ENCODE results near the gene ATG14.
"Not testable (repeated sequence)": the region's sequence is repeated elsewhere in the genome, so short reads cannot be mapped to it uniquely, and the experiment has no call there.

The ATG14 gene

GRCh38 chr14:55433880-55434804 lies 22.5 kb upstream of the ATG14 start:
- DNase-seq: no peak

- DNase-seq: no peak
Measured at GRCh38 chr14:55432628-55433027, 21.0 kb upstream of the ATG14 start.

DNA sequence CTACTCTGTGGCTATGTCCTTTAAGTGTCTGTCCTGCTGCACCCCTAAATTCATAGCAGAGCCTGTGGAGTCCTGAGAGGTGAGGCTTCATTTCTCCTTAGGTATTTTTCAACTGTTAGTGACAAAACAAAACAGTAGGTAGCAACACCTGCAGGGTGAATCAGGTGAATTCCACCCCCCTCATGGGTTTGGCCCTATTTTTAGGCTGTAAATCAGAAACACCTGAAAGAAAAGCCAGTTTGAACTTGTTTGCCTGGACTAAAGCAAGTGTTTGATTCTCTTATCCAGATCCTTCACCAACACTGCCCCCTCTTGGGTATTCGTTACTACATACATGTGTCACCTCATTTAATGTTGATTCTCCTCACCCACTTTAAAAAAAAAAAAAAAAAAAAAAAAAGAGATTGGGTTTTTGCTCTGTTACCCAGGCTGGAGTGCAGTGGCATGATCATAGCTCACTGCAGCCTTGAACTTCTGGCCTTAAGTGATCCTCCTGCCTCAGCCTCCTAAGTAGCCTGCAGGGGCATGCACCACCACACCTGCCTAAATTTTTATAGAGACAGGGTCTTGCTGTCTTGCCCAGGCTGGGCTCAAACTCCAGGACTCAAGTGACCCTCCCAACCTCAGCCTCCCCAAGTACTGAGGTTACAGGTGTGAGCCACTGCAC lies 18.5 kb upstream of the ATG14 start:
- peak; percentile 89 for DNase-seq

- DNase-seq: no peak
Measured at GRCh38 chr14:55427439-55427838, 15.8 kb upstream of the ATG14 start.

- DNase-seq: no peak
Measured at GRCh38 chr14:55426891-55427290, 15.3 kb upstream of the ATG14 start.

GRCh38 chr14:55425091-55425490 lies 13.5 kb upstream of the ATG14 start:
- DNase-seq: no peak

DNA sequence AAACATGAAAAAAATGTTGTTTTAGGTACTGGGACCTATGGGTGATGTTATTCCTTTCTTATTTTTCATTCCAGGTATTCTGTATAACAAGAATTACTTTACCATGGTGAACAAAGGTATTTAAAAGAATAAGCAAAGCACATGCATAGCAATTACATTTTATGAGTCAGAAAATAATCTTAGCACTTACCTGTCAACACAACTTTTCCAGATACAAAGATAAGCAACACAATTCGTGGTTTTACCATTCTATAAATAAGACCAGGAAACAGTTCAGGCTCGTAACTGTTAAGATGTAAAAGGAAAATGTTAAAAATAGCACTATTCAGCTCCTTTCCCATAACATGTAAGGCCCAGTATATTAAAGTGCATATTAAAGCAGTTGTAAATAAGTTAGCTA lies 12.3 kb upstream of the ATG14 start:
- DNase-seq: no peak

- not testable (repeated sequence) for DNase-seq
Measured at GRCh38 chr14:55422338-55422737, 10.7 kb upstream of the ATG14 start.

DNA sequence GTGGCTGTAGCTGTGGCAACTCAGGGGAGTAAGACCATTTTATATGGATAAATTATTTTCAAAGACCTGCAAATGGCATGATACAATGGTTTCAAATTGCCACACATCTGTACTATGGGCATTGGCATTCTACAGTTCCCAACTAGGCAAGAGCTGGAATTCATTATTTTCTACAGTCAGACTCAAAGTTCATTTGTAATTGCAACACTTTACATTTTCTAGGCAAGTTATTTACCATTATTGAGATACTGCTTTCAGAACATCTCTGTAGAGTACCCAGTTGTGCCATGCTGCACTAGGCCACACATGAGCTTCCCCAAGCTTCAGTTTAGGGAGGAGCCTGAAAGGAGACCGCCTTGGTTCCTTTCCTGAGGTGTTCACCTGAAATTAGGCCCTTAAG lies 8.0 kb upstream of the ATG14 start:
- DNase-seq: no peak

GRCh38 chr14:55418411-55418810 lies 6.8 kb upstream of the ATG14 start:
- no peak for DNase-seq

DNA sequence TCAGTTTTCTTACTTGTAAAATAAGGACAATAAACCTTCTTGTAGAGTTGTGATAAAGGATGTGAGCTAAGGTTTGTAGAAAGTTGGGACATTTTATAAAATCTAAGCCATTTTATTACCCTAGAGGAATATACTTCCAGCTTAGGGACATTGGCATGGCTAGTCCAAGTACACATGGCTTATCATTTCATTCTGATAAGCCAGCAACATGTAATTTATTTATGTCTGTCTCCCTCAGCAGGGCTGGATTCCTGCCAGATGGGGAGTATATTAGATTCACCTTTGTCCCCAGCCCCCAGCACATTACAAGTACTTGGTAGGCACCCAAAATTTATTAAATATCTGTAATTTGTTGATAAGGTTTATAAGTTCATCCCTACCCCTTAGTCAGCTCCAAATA lies 6.3 kb upstream of the ATG14 start:
- no peak for DNase-seq

- peak; percentile 10 for DNase-seq
Measured at GRCh38 chr14:55416866-55417265, 5.2 kb upstream of the ATG14 start.

GRCh38 chr14:55414551-55414950 lies 2.9 kb upstream of the ATG14 start:
- DNase-seq: no peak

- no peak for DNase-seq
Measured at GRCh38 chr14:55412676-55413075, 1.0 kb upstream of the ATG14 start.

DNA sequence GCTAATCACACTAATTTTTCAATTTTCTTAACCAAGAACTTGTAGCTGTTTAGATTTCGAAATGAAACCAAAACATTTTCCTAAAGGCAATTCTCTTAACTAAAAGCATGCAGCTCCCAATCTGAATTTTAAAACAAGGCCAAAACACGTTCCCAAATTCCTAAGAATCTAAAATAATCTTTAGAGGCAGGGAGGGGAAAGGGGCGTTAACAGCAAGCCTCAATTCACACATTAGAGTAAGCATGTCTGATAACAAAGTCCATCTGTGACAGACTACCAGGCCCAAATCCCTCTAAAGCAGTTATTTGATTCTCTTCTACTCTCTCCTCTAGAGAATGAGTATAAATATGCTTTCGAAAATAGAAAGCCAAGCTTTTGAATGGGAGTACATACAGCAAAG lies 754 bp downstream of the ATG14 start:
- DNase-seq: no peak

DNA sequence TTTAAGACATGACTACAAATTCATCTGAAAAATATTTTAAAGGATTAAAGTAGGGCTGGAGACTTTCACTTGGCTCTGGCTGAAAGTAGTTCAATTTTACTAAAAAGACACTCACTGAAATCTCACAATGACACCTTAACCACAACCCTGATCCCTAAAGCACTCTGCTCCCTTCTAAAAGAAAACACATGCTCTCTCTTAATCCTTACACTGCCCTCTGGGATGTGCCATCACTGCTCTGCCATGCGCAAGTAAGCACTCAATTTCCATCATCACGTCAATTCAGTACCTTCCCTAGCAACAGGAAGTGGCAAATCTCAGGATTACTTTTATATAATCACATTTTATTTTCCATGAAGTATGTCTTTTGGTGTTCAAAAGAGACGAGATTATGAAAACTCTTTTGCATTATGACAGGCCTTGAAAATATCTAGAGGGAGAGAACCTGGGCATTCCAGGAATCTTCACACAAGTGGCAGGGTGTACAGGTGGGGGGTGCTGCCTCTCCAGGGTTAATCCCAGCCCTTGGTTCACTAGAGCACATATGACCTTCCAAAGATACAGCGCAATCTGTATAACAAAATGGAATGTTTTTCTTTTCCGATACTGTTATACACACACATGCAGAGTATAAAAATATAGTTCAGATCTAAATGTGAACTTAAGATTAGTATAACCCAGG lies 7.3 kb downstream of the ATG14 start:
- no peak for DNase-seq

DNA sequence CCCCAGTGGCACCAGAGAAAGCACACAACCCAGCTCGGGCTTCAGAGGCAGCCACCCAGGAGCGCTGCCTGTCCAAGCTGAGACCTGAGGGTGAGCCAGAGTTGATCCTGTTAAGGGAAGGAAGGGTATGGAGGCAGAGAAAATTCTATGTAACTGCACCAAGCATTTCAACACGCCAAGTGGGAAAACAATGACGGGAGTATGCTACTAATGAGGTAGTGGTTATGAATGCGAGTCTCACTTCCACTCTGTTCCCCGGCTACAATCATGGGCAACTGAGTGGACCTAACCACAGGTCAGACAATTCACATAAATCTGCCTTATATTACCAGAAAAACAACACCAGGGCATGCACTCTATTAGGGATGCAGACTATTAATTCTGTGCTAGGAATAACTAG lies 9.9 kb downstream of the ATG14 start:
- DNase-seq: no peak

DNA sequence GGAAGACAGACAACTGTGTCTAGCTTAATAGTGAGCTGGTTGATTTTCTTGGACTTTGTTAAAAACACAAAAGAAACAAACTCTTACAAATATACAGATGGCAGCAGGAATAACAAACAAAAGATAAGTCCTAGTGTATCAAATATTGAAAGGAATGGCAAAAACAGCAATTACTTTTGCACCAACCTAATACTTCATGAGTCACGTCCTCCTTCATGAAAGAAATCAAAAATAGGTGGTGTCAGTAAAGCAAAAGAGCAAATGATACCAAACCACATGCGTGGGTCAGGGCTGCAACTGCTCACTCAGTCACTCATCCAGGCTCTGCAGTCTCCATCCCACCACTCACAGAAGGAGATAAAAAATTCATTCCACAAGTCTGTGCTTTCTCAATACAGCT lies 11.8 kb downstream of the ATG14 start:
- no peak for DNase-seq

DNA sequence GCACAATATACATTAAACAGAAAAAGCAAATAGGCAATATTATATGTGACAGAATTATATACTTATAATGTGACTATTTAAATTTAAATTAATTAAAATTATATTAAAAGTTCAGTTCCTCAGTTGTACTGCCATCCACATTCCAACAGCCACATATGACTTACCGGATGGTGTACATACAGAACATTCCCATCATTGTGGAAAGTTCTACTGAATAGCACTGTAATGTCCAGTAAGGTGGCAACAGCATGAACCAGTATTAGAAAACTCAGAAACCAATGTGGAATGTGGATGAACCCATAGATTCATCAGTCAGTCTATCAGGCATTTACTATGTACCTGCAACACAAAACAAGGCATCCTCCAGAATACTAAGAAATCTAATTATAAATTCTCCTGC lies 12.4 kb downstream of the ATG14 start:
- DNase-seq: no peak

DNA sequence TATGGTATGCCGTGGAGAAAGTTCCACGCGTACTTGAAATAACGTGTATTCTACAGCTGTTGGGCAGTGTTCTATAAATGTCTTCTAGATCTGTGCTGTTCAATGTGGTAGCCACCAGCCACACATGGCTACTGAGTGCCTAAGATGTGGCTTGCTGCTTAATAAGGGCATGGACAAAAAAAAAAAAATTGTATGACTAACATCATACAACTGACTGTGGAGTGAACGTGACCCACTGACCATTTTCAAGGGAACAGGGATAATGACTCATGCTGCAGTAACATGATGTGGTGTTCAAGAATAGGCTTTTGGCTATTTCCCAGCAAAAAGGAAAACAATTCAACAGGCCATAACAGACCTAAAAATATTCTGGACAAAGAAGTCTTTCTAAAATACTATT lies 13.0 kb downstream of the ATG14 start:
- no peak for DNase-seq

- no peak for DNase-seq
Measured at GRCh38 chr14:55389330-55389729, 22.3 kb downstream of the ATG14 start.

DNA sequence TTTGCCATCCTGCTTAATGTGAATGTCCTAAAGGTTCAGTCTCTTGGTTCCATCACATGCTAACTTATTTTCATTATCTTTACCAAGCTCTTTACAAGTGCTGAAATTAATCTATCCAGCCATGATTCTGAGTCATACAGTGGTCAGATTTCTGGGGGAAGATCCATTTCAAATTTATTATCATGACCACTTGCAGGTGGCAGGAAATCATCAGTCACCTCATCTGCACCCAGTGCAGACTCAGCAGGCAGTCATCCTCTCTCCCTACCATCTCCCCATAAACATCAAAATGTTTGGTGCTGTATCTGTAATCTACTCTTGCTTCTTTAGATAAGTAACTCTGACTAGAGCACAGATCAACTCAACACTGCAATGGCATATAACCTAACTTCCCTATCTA lies 23.5 kb downstream of the ATG14 start:
- DNase-seq: no peak

- DNase-seq: no peak
Measured at GRCh38 chr14:55387121-55387520, 24.5 kb downstream of the ATG14 start.

All from NCI-H2029 (cell line).